ENCODE data around the gene FLRT2.

The FLRT2 gene

GRCh38 chr14:85601690-85602089 is 71.7 kb downstream of the FLRT2 start:
- no peak for DNase-seq

GRCh38 chr14:85602345-85602744 is 72.4 kb downstream of the FLRT2 start:
- no peak for DNase-seq

- DNase-seq: no peak
These were observed 74.1 kb downstream of the FLRT2 start for GRCh38 chr14:85604021-85604420.

- no peak for DNase-seq
These were observed 74.8 kb downstream of the FLRT2 start for GRCh38 chr14:85604714-85605113.

GRCh38 chr14:85607651-85608081 is 77.7 kb downstream of the FLRT2 start:
- DNase-seq: no peak

GRCh38 chr14:85613496-85613895 is 83.6 kb downstream of the FLRT2 start:
- no peak for DNase-seq

GRCh38 chr14:85616386-85616885 is 86.5 kb downstream of the FLRT2 start:
- no peak for DNase-seq

- DNase-seq: no peak
These were observed 86.9 kb downstream of the FLRT2 start for GRCh38 chr14:85616886-85617285.

GRCh38 chr14:85617791-85618190 is 87.8 kb downstream of the FLRT2 start:
- DNase-seq: no peak

- no peak for DNase-seq
These were observed 88.4 kb downstream of the FLRT2 start for GRCh38 chr14:85618390-85618789.

GRCh38 chr14:85618978-85619377 is 89.0 kb downstream of the FLRT2 start:
- DNase-seq: no peak

- no peak for DNase-seq
These were observed 89.9 kb downstream of the FLRT2 start for GRCh38 chr14:85619851-85620250.

GRCh38 chr14:85620947-85621346 is 91.0 kb downstream of the FLRT2 start:
- DNase-seq: no peak

- DNase-seq: no peak
These were observed 92.2 kb downstream of the FLRT2 start for GRCh38 chr14:85622106-85622505.

- DNase-seq: no peak
These were observed 93.2 kb downstream of the FLRT2 start for GRCh38 chr14:85622986-85623685.

- no peak for DNase-seq
These were observed 96.1 kb downstream of the FLRT2 start for GRCh38 chr14:85625925-85626585.

- DNase-seq: no peak
These were observed 104.3 kb downstream of the FLRT2 start for GRCh38 chr14:85634205-85634604.

GRCh38 chr14:85644211-85644610 is 114.3 kb downstream of the FLRT2 start:
- DNase-seq: no peak

- DNase-seq: no peak
These were observed 123.1 kb downstream of the FLRT2 start for GRCh38 chr14:85653029-85653428.

GRCh38 chr14:85660243-85660922 is 130.4 kb downstream of the FLRT2 start:
- DNase-seq: no peak

GRCh38 chr14:85662096-85662495 is 132.2 kb downstream of the FLRT2 start:
- no peak for DNase-seq

- no peak for DNase-seq
These were observed 133.3 kb downstream of the FLRT2 start for GRCh38 chr14:85663256-85663655.

GRCh38 chr14:85663667-85664066 is 133.7 kb downstream of the FLRT2 start:
- no peak for DNase-seq

- DNase-seq: no peak
These were observed 146.0 kb downstream of the FLRT2 start for GRCh38 chr14:85675957-85676356.

All from NCI-H446 treated with DMSO at 0.1 percent for 48 hours (cell line).